ENCODE measurements around the gene MAPKBP1.

- TF ChIP-seq CTCF (IDR thresholded peaks at IDR 0.05), result no peak
- TF ChIP-seq ZFX (IDR thresholded peaks at IDR 0.05; ENCODE audit: borderline replicate concordance), result no peak
Measured at GRCh38 chr15:41868321-41868720, 94.0 kb downstream of the MAPKBP1 start.

All from 22Rv1 (cell line).